Measurements from ENCODE around the gene DHRS12. TPM values are rescaled to one million over a fixed set of nuclear protein-coding genes. Genes with fewer than 3 reads are reported as not detected.

The DHRS12 gene
- total and polyA plus RNA-seq, 12 donors = 5.5 to 20.6 (median 10.3) TPM

DNA sequence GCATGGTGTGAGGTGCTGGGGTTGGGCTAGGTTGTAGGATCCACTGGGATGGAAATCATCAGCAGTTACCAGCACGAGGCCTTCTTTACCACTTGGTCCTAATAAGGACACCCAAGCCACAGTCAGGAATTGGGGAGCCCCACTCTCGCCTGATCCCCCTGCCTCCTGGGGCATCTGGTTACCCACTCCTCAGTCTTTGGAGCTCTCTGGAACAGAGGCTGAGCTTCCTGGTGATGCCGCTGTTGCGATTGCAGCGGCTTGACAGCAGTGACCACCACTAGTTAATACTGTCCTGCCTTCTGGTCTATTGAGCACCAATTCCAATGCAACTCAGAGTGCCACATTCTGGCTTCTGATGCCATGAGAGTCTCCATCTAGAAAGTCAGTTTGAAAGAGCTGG is 27.6 kb upstream of the DHRS12 start:
- ATAC-seq (no peak), DNase-seq (no peak)
- Histone ChIP-seq H3K27me3 (no peaks in the 10 kb centered on the region), H3K4me1 (peaks cover 2 to 30% (median 11%) of the 10 kb centered on the region in 9 donors), H3K9me3 (no peaks in the 10 kb centered on the region), H3K4me3 (no peak overlapping the region), H3K27ac (no peak overlapping the region), H3K36me3 (no peaks in the 10 kb centered on the region)
- TF ChIP-seq, protein P1, sequence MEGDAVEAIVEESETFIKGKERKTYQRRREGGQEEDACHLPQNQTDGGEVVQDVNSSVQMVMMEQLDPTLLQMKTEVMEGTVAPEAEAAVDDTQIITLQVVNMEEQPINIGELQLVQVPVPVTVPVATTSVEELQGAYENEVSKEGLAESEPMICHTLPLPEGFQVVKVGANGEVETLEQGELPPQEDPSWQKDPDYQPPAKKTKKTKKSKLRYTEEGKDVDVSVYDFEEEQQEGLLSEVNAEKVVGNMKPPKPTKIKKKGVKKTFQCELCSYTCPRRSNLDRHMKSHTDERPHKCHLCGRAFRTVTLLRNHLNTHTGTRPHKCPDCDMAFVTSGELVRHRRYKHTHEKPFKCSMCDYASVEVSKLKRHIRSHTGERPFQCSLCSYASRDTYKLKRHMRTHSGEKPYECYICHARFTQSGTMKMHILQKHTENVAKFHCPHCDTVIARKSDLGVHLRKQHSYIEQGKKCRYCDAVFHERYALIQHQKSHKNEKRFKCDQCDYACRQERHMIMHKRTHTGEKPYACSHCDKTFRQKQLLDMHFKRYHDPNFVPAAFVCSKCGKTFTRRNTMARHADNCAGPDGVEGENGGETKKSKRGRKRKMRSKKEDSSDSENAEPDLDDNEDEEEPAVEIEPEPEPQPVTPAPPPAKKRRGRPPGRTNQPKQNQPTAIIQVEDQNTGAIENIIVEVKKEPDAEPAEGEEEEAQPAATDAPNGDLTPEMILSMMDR (IDR thresholded peaks at IDR 0.05) = no peak
- WGBS, 2 donors = 92 to 97% methylated on average over 5 of the region's 5 CpGs
- intact Hi-C loops (cut with DNase I) = no loop called here

DNA sequence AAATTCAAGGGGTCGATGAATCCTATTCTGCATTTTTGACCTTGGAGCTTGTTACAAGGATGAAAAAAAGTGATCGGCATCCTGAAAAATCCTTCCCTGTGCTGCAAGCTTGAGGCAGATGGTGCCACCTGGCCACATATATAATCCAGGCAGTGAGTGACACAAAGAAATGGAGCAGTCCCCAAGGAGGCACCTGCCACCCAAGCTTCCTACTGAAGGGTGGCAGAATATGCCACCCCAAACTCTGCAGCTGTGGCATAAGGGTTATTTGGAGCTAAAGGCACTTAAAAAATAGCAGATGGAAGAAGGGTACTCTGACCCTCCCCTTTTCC is 25.6 kb upstream of the DHRS12 start:
- H3K27me3 ChIP-seq = no peaks in the 10 kb centered on the region
- 89 to 92% methylated on average over 2 of the region's 2 CpGs for WGBS, 2 donors
- no peak for DNase-seq
- TF ChIP-seq, protein P1 (IDR thresholded peaks at IDR 0.05) = no peak
- intact Hi-C loops (cut with DNase I) = no loop called here
- no peaks in the 10 kb centered on the region for H3K9me3 ChIP-seq
- H3K27ac ChIP-seq = peak overlapping the region in 1 of 10 donors; percentile 49
- no peak overlapping the region for H3K4me3 ChIP-seq
- H3K4me1 ChIP-seq = peaks cover 4 to 49% (median 29%) of the 10 kb centered on the region in 9 donors
- no peaks in the 10 kb centered on the region for H3K36me3 ChIP-seq
- ATAC-seq = no peak

DNA sequence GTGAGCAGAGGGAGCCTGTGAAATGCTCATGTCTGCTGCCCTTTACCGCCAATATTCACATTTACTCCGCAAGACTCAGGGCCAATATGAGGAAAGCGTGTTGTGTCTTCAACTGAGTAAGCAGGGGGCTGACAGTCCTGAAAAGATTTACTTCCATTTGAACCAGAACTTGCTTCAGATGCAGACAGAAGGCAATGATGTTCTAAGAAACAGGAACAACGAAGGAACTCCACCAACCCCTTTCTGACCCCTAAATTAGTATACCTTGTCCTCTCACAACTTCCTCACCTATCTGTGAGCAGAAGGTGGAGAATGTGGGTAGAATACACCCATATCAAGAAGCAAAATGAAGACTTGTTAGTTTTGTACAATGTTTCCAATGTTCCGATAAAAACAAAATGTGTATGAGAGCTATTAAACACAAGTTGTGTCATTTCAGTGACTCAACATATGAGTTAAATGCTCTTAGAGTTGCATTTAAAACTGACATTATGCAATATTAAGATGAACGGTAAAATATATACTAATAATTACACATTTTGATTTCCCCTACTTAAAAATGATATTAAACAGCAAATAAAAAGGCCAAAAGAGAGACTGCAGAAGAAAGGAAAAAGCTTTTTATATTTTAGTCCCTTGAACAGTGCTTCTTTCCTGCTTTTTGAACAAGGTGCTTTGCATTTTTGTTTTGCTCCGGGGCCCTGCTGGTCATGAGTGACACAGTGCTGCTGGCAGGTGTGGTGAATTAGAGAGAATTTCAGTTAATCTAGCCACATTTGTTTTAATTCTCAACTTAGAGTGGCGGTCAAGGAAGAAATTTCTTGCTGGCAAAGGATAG is 25.0 kb upstream of the DHRS12 start:
- no peak for ATAC-seq
- no peaks in the 10 kb centered on the region for H3K9me3 ChIP-seq

DNA sequence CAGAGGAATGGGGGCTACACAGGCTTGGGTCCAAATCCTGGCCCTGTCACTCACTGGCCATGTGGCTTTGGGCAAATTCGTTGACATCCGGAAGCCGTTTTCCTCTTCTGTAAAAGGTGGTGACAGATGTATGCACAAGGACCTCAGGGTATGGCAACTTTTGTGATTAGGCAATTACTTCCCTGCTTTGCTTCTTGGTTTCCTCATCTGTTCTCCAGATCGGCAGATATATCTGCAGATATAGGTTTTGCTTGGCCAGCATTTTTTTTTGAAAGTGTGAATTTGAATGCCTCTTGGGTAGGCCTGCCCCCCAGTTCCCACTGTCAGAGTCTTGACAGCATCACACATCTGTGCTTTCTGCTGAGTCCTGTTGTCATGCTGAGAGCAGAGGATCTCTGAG is 23.3 kb upstream of the DHRS12 start:
- intact Hi-C loops (cut with DNase I) = no loop called here
- Histone ChIP-seq H3K9me3 (no peaks in the 10 kb centered on the region), H3K27me3 (no peaks in the 10 kb centered on the region), H3K4me3 (no peak overlapping the region), H3K27ac (peak overlapping the region in 9 of 10 donors; percentile 39 to 83 (median 70)), H3K36me3 (no peaks in the 10 kb centered on the region), H3K4me1 (peaks cover 4 to 68% (median 42%) of the 10 kb centered on the region in 9 donors)
- ATAC-seq (peak in 1 of 8 donors; percentile 2), DNase-seq (no peak)
- TF ChIP-seq, protein P1 (IDR thresholded peaks at IDR 0.05) = no peak
- 47 to 52% methylated on average over 4 of the region's 4 CpGs for WGBS, 2 donors

More for the DNA sequence above, 25.0 kb upstream of the DHRS12 start:
- Histone ChIP-seq H3K27ac (peak overlapping the region in 1 of 10 donors; percentile 83), H3K4me3 (no peak overlapping the region), H3K4me1 (peaks cover 4 to 55% (median 34%) of the 10 kb centered on the region in 9 donors), H3K36me3 (no peaks in the 10 kb centered on the region), H3K27me3 (no peaks in the 10 kb centered on the region)
- 93 to 96% methylated on average over 8 of the region's 8 CpGs for WGBS, 2 donors
- DNase-seq = no peak
- intact Hi-C loops (cut with DNase I) = no loop called here
- TF ChIP-seq, protein P1 (IDR thresholded peaks at IDR 0.05) = no peak
